BLaER1 (cell line): ENCODE results near the gene MZF1.
"Not testable (repeated sequence)": the region's sequence is repeated elsewhere in the genome, so short reads cannot be mapped to it uniquely, and the experiment has no call there.

ENCODE experiments used
- H3K27ac ChIP-seq: shearing (Covaris generic); formaldehyde crosslinking; 2 replicates; pipeline ENCODE4 v1.8.1; 2022
- H3K27me3 ChIP-seq: shearing (Covaris generic); formaldehyde crosslinking; 2 replicates; pipeline ENCODE4 v1.8.1; 2022
- H3K36me3 ChIP-seq: shearing (Covaris generic); formaldehyde crosslinking; 2 replicates; pipeline ENCODE4 v1.8.1; 2022
- H3K4me1 ChIP-seq: shearing (Covaris generic); formaldehyde crosslinking; 2 replicates; pipeline ENCODE4 v1.8.1; 2022
- H3K4me2 ChIP-seq: shearing (Covaris generic); formaldehyde crosslinking; 2 replicates; pipeline ENCODE4 v1.8.1; 2022
- H3K4me3 ChIP-seq: shearing (Covaris generic); formaldehyde crosslinking; 2 replicates; pipeline ENCODE4 v1.8.1; 2022
- H3K9ac ChIP-seq: shearing (Covaris generic); formaldehyde crosslinking; 2 replicates; pipeline ENCODE4 v1.8.1; 2022
- H3K9me3 ChIP-seq: shearing (Covaris generic); formaldehyde crosslinking; 2 replicates; pipeline ENCODE4 v1.8.1; 2022
- H4K20me1 ChIP-seq: shearing (Covaris generic); formaldehyde crosslinking; 2 replicates; pipeline ENCODE4 v1.8.1; 2022
- Cebpa-rat ChIP-seq: shearing (Covaris generic); IDR thresholded peaks from 2 replicates; pipeline ENCODE4 v1.8.1; 2022

MZF1 gene

GRCh38 chr19:58579473-58580142, 6.5 kb upstream of the MZF1 start:
- H3K36me3 ChIP-seq, result peaks cover 45% of the 10 kb centered on the region
- H3K4me2 ChIP-seq, result peak overlapping the region; percentile 59
- 0 out of 2 replicates have a peak overlapping the region, but pooled peaks have one; percentile 6 for H3K27ac ChIP-seq
- H3K9ac ChIP-seq, result no peak overlapping the region
- H3K27me3 ChIP-seq, result no peaks in the 10 kb centered on the region
- no peak for TF ChIP-seq Cebpa-rat
- peaks cover 43% of the 10 kb centered on the region for H4K20me1 ChIP-seq
- no peak overlapping the region for H3K4me3 ChIP-seq
- no peaks in the 10 kb centered on the region for H3K9me3 ChIP-seq
- H3K4me1 ChIP-seq, result peaks cover 40% of the 10 kb centered on the region

- H3K9me3 ChIP-seq, result no peaks in the 10 kb centered on the region
- H3K4me2 ChIP-seq, result peak overlapping the region; percentile 64
- no peak overlapping the region for H3K4me3 ChIP-seq
- H3K27me3 ChIP-seq, result no peaks in the 10 kb centered on the region
- H3K27ac ChIP-seq, result no peak overlapping the region
- H4K20me1 ChIP-seq, result peaks cover 35% of the 10 kb centered on the region
- peaks cover 51% of the 10 kb centered on the region for H3K4me1 ChIP-seq
- no peak for TF ChIP-seq Cebpa-rat
- H3K9ac ChIP-seq, result no peak overlapping the region
- H3K36me3 ChIP-seq, result peaks cover 37% of the 10 kb centered on the region
Measured at GRCh38 chr19:58578012-58578925, 5.1 kb upstream of the MZF1 start.

- Histone ChIP-seq H3K4me1 (peaks cover 51% of the 10 kb centered on the region), H3K36me3 (peaks cover 30% of the 10 kb centered on the region), H3K4me2 (peak overlapping the region; percentile 64), H4K20me1 (peaks cover 29% of the 10 kb centered on the region)
- not testable (repeated sequence) for H3K4me3 ChIP-seq, H3K9me3 ChIP-seq, H3K27me3 ChIP-seq, H3K27ac ChIP-seq, H3K9ac ChIP-seq
Measured at GRCh38 chr19:58577581-58577980, 4.4 kb upstream of the MZF1 start.

- Histone ChIP-seq H3K9me3 (no peaks in the 10 kb centered on the region), H3K4me3 (peak overlapping the region; percentile 82), H3K4me1 (peaks cover 72% of the 10 kb centered on the region), H4K20me1 (peaks cover 15% of the 10 kb centered on the region), H3K4me2 (peak overlapping the region; percentile 98), H3K27ac (peak overlapping the region; percentile 72), H3K27me3 (no peaks in the 10 kb centered on the region), H3K36me3 (peaks cover 11% of the 10 kb centered on the region; the same call in 1 of the 2 replicates), H3K9ac (peak overlapping the region; percentile 83)
- no peak for TF ChIP-seq Cebpa-rat
Measured at GRCh38 chr19:58575183-58576041, 2.3 kb upstream of the MZF1 start.

GRCh38 chr19:58573658-58574164, 576 bp upstream of the MZF1 start:
- H3K9me3 ChIP-seq, result no peaks in the 10 kb centered on the region
- peak overlapping the region; percentile 98 for H3K4me2 ChIP-seq
- H3K4me1 ChIP-seq, result peaks cover 74% of the 10 kb centered on the region
- H3K27me3 ChIP-seq, result no peaks in the 10 kb centered on the region
- H3K27ac ChIP-seq, result peak overlapping the region; percentile 96
- peak overlapping the region; percentile 83 for H3K9ac ChIP-seq
- H4K20me1 ChIP-seq, result peaks cover 6% of the 10 kb centered on the region; the same call in 1 of the 2 replicates
- H3K36me3 ChIP-seq, result peaks cover 16% of the 10 kb centered on the region; the same call in 1 of the 2 replicates
- TF ChIP-seq Cebpa-rat, result no peak
- H3K4me3 ChIP-seq, result peak overlapping the region; percentile 82

- TF ChIP-seq Cebpa-rat, result no peak
- Histone ChIP-seq H4K20me1 (no peaks in the 10 kb centered on the region), H3K36me3 (peaks cover 15% of the 10 kb centered on the region), H3K27me3 (no peaks in the 10 kb centered on the region), H3K4me2 (peak overlapping the region; percentile 100), H3K9me3 (no peaks in the 10 kb centered on the region), H3K27ac (peak overlapping the region; percentile 96), H3K4me1 (peaks cover 68% of the 10 kb centered on the region), H3K9ac (peak overlapping the region; percentile 92), H3K4me3 (peak overlapping the region; percentile 82)
Measured at GRCh38 chr19:58572026-58572817, 913 bp downstream of the MZF1 start.

- TF ChIP-seq Cebpa-rat, result no peak; the same call in 1 of the 2 replicates
- Histone ChIP-seq H4K20me1 (no peaks in the 10 kb centered on the region), H3K4me3 (peak overlapping the region; percentile 82), H3K9ac (peak overlapping the region; percentile 92), H3K4me1 (peaks cover 62% of the 10 kb centered on the region), H3K9me3 (no peaks in the 10 kb centered on the region), H3K27me3 (no peaks in the 10 kb centered on the region), H3K36me3 (peaks cover 20% of the 10 kb centered on the region), H3K4me2 (peak overlapping the region; percentile 100), H3K27ac (peak overlapping the region; percentile 96)
Measured at GRCh38 chr19:58571575-58571947, 1.6 kb downstream of the MZF1 start.

GRCh38 chr19:58570770-58571574, 2.2 kb downstream of the MZF1 start:
- H3K4me1 ChIP-seq, result peaks cover 65% of the 10 kb centered on the region
- H3K27me3 ChIP-seq, result no peaks in the 10 kb centered on the region
- peak overlapping the region; percentile 96 for H3K27ac ChIP-seq
- H3K9ac ChIP-seq, result peak overlapping the region; percentile 92
- H3K4me2 ChIP-seq, result peak overlapping the region; percentile 100
- H4K20me1 ChIP-seq, result no peaks in the 10 kb centered on the region
- peaks cover 25% of the 10 kb centered on the region for H3K36me3 ChIP-seq
- no peaks in the 10 kb centered on the region for H3K9me3 ChIP-seq
- H3K4me3 ChIP-seq, result peak overlapping the region; percentile 82
- peak; percentile 72; the same call in 1 of the 2 replicates for TF ChIP-seq Cebpa-rat
